Small intestine (tissue), 7 donors: ENCODE data around the gene MLF1. TPM values are rescaled to one million over a fixed set of nuclear protein-coding genes. Genes with fewer than 3 reads are reported as not detected.
"Not testable (repeated sequence)": the region's sequence is repeated elsewhere in the genome, so short reads cannot be mapped to it uniquely, and the experiment has no call there.

Source experiments
- DNase-seq, 2 donors: peaks; one replicate each; pipeline versions ENCODE4 v3.0.0 to v3.0.0-alpha.2; 2013
- FAIRE-seq: peaks from 2 replicates; lab custom pipeline; 2012; peaks lifted over from hg19 to GRCh38; lab: Jason Lieb, UNC
- H3K27ac ChIP-seq, 3 donors: one replicate each; pipeline ENCODE4 v1.5.1; 2013; ENCODE audit warnings: low read length in 2 of 3, mild to moderate bottlenecking in 2 of 3, control low read depth in 1 of 3, inconsistent platforms in 1 of 3, low read depth in 1 of 3, moderate library complexity in 1 of 3
- H3K27me3 ChIP-seq, 3 donors: one replicate each; pipeline ENCODE4 v1.6.1; 2013; ENCODE audit warnings: low read length in 3 of 3, inconsistent platforms in 1 of 3; ENCODE audit not compliant: control insufficient read depth in 3 of 3, insufficient read depth in 3 of 3
- H3K36me3 ChIP-seq, 3 donors: one replicate each; pipeline ENCODE4 v1.6.1; 2013; ENCODE audit warnings: low read length in 3 of 3, inconsistent platforms in 1 of 3, low read depth in 1 of 3, mild to moderate bottlenecking in 1 of 3, moderate library complexity in 1 of 3; ENCODE audit not compliant: control insufficient read depth in 3 of 3, insufficient read depth in 2 of 3
- H3K4me1 ChIP-seq, 3 donors: one replicate each; pipeline ENCODE4 v1.6.1; 2013; ENCODE audit warnings: low read length in 2 of 3, inconsistent platforms in 1 of 3, low read depth in 1 of 3, mild to moderate bottlenecking in 1 of 3, moderate library complexity in 1 of 3; ENCODE audit not compliant: control insufficient read depth in 3 of 3, insufficient read depth in 2 of 3
- H3K4me3 ChIP-seq, 3 donors: one replicate each; pipeline ENCODE4 v1.5.1; 2013; ENCODE audit warnings: low read length in 3 of 3, control low read depth in 1 of 3, inconsistent platforms in 1 of 3, low read depth in 1 of 3, mild to moderate bottlenecking in 1 of 3, moderate library complexity in 1 of 3
- H3K9me3 ChIP-seq, 2 donors: one replicate each; pipeline ENCODE4 v1.6.1; 2013; ENCODE audit warnings: low read depth in 1 of 2, low read length in 1 of 2; ENCODE audit not compliant: control insufficient read depth in 2 of 2, insufficient read depth in 1 of 2
- WGBS, 3 donors: extraction: QIAGEN DNeasy Blood & Tissue Kit; methylation state at CpG; one replicate each; pipeline ENCODE4 v1.1.7; 2013; 5-methylcytosine and 5-hydroxymethylcytosine counted together
- polyA plus RNA-seq, 4 donors: library from polyadenylated mRNA; stranded (reverse) in 3 of 4; unstranded in 1 of 4; fragments of 200-250 nt in 3 of 4; fragments of 120-200 nt in 1 of 4; gene quantifications; one replicate each; pipeline versions ENCODE4 v1.2.1 to v1.2.3, GENCODE V29; 2013
- donor health status: healthy with polysubstance abuse.
- donor health status: control.
- donor health status: control.
- donor health status: Bipolar disorder and iron deficiency.
- donor health status: healthy.

MLF1 gene
- polyA plus RNA-seq, 4 donors: 2.2 to 4.1 (median 2.4) TPM; not detected in 1

DNA sequence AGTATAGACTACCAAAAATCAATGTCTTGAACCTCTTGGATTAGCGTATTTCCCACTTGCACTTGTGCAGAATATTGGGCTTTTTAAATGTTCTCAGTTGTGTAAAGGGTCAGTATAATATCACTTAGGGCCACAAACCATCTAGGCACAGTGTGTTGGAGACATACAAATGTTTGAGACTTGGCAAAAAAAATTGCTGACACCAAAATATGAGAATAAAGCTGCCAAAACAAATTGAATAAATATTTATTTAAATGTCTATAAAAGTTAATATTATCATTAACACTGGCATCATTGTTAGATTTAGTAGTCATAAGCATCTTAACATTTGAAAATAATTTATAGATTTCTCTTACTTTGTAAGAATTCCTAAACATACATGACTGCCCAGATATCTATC is 30.9 kb upstream of the MLF1 start:
- FAIRE-seq: no peak
- no peaks in the 10 kb centered on the region for H3K27me3 ChIP-seq
- 92 to 97% (median 95%) methylated on average over 1 of the region's 1 CpG for WGBS, 3 donors
- H3K9me3 ChIP-seq: no peaks in the 10 kb centered on the region
- H3K36me3 ChIP-seq: no peaks in the 10 kb centered on the region
- H3K27ac ChIP-seq: no peak overlapping the region
- no peak overlapping the region for H3K4me3 ChIP-seq
- DNase-seq: no peak
- no peaks in the 10 kb centered on the region for H3K4me1 ChIP-seq

DNA sequence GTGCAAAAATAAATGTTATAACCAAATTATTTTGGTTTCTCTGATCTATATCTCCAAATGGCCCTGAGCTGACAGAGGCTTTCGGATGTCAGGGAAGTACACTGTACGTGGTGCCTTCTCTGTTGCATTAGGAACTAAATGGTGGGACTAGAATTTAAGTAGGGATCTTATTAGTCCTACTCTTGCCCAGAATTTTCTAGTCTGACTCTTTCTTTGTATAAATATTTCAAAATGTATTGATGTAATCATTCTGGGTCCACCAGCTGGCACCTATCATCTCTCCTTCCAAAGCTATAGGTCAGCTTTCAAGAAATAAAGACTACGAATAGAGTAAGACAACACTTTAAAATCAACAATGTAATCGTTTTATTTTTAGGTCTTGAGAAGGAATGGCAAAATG is 22.3 kb upstream of the MLF1 start:
- DNase-seq (no peak), FAIRE-seq (no peak)

DNA sequence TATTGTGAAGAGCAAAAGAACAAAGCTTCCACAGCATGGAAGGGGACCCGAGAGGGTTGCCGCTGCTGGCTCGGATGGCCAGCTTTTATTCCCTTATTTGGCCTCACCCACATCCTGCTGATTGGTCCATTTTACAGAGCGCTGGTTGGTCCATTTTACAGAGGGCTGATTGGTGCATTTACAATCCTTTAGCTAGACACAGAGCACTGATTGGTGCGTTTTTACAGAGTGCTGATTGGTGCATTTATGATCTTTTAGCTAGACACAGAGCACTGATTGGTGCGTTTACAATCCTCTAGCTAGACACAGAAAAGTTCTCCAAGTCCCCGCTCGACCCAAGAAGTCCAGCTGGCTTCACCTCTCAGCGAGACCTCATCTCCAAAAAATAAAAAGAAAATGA is 21.1 kb upstream of the MLF1 start:
- H3K27me3 ChIP-seq, H3K36me3 ChIP-seq, H3K27ac ChIP-seq, H3K9me3 ChIP-seq, DNase-seq, FAIRE-seq, H3K4me1 ChIP-seq, H3K4me3 ChIP-seq: not testable (repeated sequence)
- 96 to 98% (median 97%) methylated on average over 9 of the region's 9 CpGs for WGBS, 3 donors

More for the DNA sequence above, 22.3 kb upstream of the MLF1 start:
- no peaks in the 10 kb centered on the region for H3K36me3 ChIP-seq
- no peak overlapping the region for H3K27ac ChIP-seq
- no peaks in the 10 kb centered on the region for H3K4me1 ChIP-seq
- H3K9me3 ChIP-seq: peaks cover 0 to 3% of the 10 kb centered on the region in 2 donors
- 74 to 89% (median 88%) methylated on average over 4 of the region's 4 CpGs for WGBS, 3 donors
- no peaks in the 10 kb centered on the region for H3K27me3 ChIP-seq
- H3K4me3 ChIP-seq: no peak overlapping the region

DNA sequence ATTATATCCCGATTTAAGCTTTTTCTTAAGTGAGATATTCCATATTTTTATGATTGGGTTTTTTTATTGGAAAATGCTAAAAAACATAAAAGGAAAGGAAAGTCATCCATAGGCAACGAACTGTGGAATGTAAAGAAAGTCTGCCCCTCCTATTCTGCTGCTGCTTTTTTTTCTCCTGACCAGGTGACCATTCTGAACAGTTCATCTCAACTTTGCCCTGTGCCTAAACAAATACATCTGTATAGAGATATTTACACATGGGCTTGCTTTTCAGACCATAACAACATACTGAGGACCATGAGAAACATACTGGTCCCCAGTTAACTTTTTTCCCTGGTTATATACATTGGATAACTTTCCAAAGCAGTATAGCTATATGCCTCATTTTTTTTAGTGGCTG is 18.9 kb upstream of the MLF1 start:
- no peak for FAIRE-seq
- no peaks in the 10 kb centered on the region for H3K4me1 ChIP-seq

GRCh38 chr3:158559504-158559903 is 11.5 kb upstream of the MLF1 start:
- Histone ChIP-seq H3K4me1 (no peaks in the 10 kb centered on the region), H3K36me3 (no peaks in the 10 kb centered on the region), H3K27me3 (peaks cover 0 to 2% (median 0%) of the 10 kb centered on the region in 3 donors), H3K9me3 (no peaks in the 10 kb centered on the region), H3K4me3 (no peak overlapping the region), H3K27ac (no peak overlapping the region)
- WGBS, 3 donors: 68 to 78% (median 71%) methylated on average over 4 of the region's 4 CpGs
- FAIRE-seq (no peak), DNase-seq (no peak)

More for the DNA sequence above, 18.9 kb upstream of the MLF1 start:
- no peaks in the 10 kb centered on the region for H3K27me3 ChIP-seq
- H3K9me3 ChIP-seq: peaks cover 0 to 3% of the 10 kb centered on the region in 2 donors
- H3K4me3 ChIP-seq: no peak overlapping the region
- no peak overlapping the region for H3K27ac ChIP-seq
- WGBS, 3 donors: 74 to 86% (median 85%) methylated on average over 2 of the region's 2 CpGs
- no peak for DNase-seq
- H3K36me3 ChIP-seq: no peaks in the 10 kb centered on the region

GRCh38 chr3:158560979-158561378 is 10.0 kb upstream of the MLF1 start:
- FAIRE-seq: no peak
- H3K9me3 ChIP-seq: no peaks in the 10 kb centered on the region
- 92 to 94% (median 93%) methylated on average over 1 of the region's 1 CpG for WGBS, 3 donors

DNA sequence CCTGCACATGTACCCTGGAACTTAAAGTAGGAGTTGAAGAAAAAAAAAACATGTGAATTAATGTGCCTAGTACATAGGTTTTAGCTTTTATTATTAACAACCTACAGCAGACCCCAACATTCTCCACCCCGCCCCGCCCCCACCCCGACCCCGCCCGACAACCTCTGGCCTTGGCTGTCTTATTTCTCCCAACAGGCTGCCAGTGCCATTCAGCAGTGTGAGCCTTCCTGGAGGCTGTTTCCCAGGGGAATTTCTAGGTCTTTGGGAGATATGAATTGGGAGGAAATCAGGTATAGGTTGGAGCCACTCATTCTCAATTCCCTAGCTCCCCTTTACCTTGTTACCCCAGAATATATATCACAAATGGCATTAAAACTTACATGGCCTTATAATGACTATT is 8.3 kb upstream of the MLF1 start:
- FAIRE-seq: no peak
- Histone ChIP-seq H3K36me3 (no peaks in the 10 kb centered on the region), H3K27ac (no peak overlapping the region), H3K4me3 (no peak overlapping the region), H3K27me3 (peaks cover 0 to 2% (median 0%) of the 10 kb centered on the region in 3 donors), H3K9me3 (no peaks in the 10 kb centered on the region), H3K4me1 (no peaks in the 10 kb centered on the region)
- DNase-seq: no peak
- WGBS, 3 donors: 63 to 84% (median 84%) methylated on average over 5 of the region's 5 CpGs

More at GRCh38 chr3:158560979-158561378, 10.0 kb upstream of the MLF1 start:
- no peak for DNase-seq
- Histone ChIP-seq H3K4me3 (no peak overlapping the region), H3K4me1 (no peaks in the 10 kb centered on the region), H3K27me3 (peaks cover 0 to 2% (median 0%) of the 10 kb centered on the region in 3 donors), H3K36me3 (no peaks in the 10 kb centered on the region), H3K27ac (no peak overlapping the region)

- no peak overlapping the region for H3K4me3 ChIP-seq
- H3K36me3 ChIP-seq: no peaks in the 10 kb centered on the region
- no peak overlapping the region for H3K27ac ChIP-seq
- H3K4me1 ChIP-seq: no peaks in the 10 kb centered on the region
- DNase-seq (no peak), FAIRE-seq (no peak)
- H3K27me3 ChIP-seq: peaks cover 0 to 2% (median 0%) of the 10 kb centered on the region in 3 donors
- H3K9me3 ChIP-seq: no peaks in the 10 kb centered on the region
Observed at GRCh38 chr3:158563076-158563475, 7.9 kb upstream of the MLF1 start.

- no peak overlapping the region for H3K4me3 ChIP-seq
- H3K27ac ChIP-seq: no peak overlapping the region
- WGBS, 3 donors: 94 to 98% (median 94%) methylated on average over 6 of the region's 6 CpGs
- no peaks in the 10 kb centered on the region for H3K36me3 ChIP-seq
- H3K9me3 ChIP-seq: no peaks in the 10 kb centered on the region
- H3K4me1 ChIP-seq: no peaks in the 10 kb centered on the region
- DNase-seq (no peak), FAIRE-seq (no peak)
- peaks cover 0 to 4% (median 0%) of the 10 kb centered on the region in 3 donors for H3K27me3 ChIP-seq
Observed at GRCh38 chr3:158565076-158565475, 5.9 kb upstream of the MLF1 start.
